PC-3 (cell line): ENCODE results near the gene ARHGDIB. TPM values are rescaled to one million over a fixed set of nuclear protein-coding genes. Genes with fewer than 3 reads are reported as not detected.

ENCODE experiments used
- ATAC-seq: fragments of 200-7000 bp; cut with Tn5 transposase; 2 replicates; pipeline ENCODE4 v1.9.1; 2020; ENCODE audit warnings: mild to moderate bottlenecking, moderate library complexity
- BruUV-seq: library from RNA; stranded (reverse); fragments of 400-500 nt; replicated peaks from 2 replicates; lab custom pipeline; 2021; lab: Mats Ljungman, UMichigan
- CTCF ChIA-PET: fragments of 300-600 bp; sonication (Branson Sonifier 250); formaldehyde crosslinking; loops from one replicate; lab custom pipeline; 2022; ENCODE audit warnings: antibody characterized with exemption; lab: Charles Lee
- POLR2A ChIA-PET: fragments of 300-600 bp; sonication (Branson Sonifier 250); formaldehyde crosslinking; loops from one replicate; lab custom pipeline; 2022; ENCODE audit warnings: antibody characterized with exemption; ENCODE audit not compliant: unreplicated experiment; lab: Charles Lee
- DNase-seq: peaks from one replicate; pipeline ENCODE4 v3.0.0-alpha.2; 2015
- H2AFZ ChIP-seq: fragments of 300-600 bp; sonication (generic); 2 replicates; pipeline ENCODE4 v1.6.0; 2016; ENCODE audit warnings: antibody characterized with exemption, low read length
- H3F3A ChIP-seq: fragments of 300-600 bp; sonication (generic); one replicate; pipeline ENCODE4 v1.6.0; 2017; ENCODE audit warnings: antibody characterized with exemption, low read length, control low read depth, mild to moderate bottlenecking; ENCODE audit not compliant: unreplicated experiment
- H3K27ac ChIP-seq: fragments of 300-600 bp; sonication (generic); 2 replicates; pipeline ENCODE4 v1.5.1; 2016; ENCODE audit warnings: mild to moderate bottlenecking, low read length
- H3K27me3 ChIP-seq: fragments of 300-600 bp; sonication (generic); 2 replicates; pipeline ENCODE4 v1.6.1; 2016; ENCODE audit warnings: low read length, mixed read lengths
- H3K36me3 ChIP-seq: fragments of 300-600 bp; sonication (generic); 2 replicates; pipeline ENCODE4 v1.6.1; 2016; ENCODE audit warnings: low read depth, mixed run types, low read length, mixed read lengths
- H3K4me1 ChIP-seq: fragments of 300-600 bp; sonication (generic); 2 replicates; pipeline ENCODE4 v1.5.1; 2016; ENCODE audit warnings: low read length; ENCODE audit not compliant: insufficient read depth
- H3K4me2 ChIP-seq: fragments of 300-600 bp; sonication (generic); 2 replicates; pipeline ENCODE4 v1.6.0; 2016; ENCODE audit warnings: low read length
- H3K4me3 ChIP-seq: fragments of 300-600 bp; sonication (generic); 2 replicates; pipeline ENCODE4 v1.5.1; 2016; ENCODE audit warnings: mild to moderate bottlenecking, low read length, mixed read lengths
- H3K79me2 ChIP-seq: fragments of 300-600 bp; sonication (generic); 2 replicates; pipeline ENCODE4 v1.6.1; 2017; ENCODE audit warnings: low read length, mixed read lengths
- H3K9ac ChIP-seq: fragments of 300-600 bp; sonication (generic); 2 replicates; pipeline ENCODE4 v1.6.0; 2016; ENCODE audit warnings: mild to moderate bottlenecking, low read length
- H3K9me2 ChIP-seq: fragments of 300-600 bp; sonication (generic); replicated peaks from 2 replicates; pipeline ENCODE4 v1.6.1; 2016; ENCODE audit warnings: mixed run types, low read length, mixed read lengths
- H3K9me3 ChIP-seq: fragments of 300-600 bp; sonication (generic); 2 replicates; pipeline ENCODE4 v1.6.1; 2016; ENCODE audit warnings: low read length, mixed read lengths
- H4K20me1 ChIP-seq: fragments of 300-600 bp; sonication (generic); 2 replicates; pipeline ENCODE4 v1.6.1; 2016; ENCODE audit warnings: low read length, mixed read lengths
- CTCF ChIP-seq: fragments of 300-600 bp; sonication (generic); conservative IDR thresholded peaks from 2 replicates; pipeline ENCODE4 v1.5.1; 2017; ENCODE audit warnings: antibody characterized with exemption, low read depth, mild to moderate bottlenecking, low read length
- EZH2 ChIP-seq: fragments of 300-600 bp; sonication (generic); IDR thresholded peaks from one replicate; pipeline ENCODE4 v1.6.1; 2017; ENCODE audit warnings: antibody characterized with exemption, mild to moderate bottlenecking, low read length; ENCODE audit not compliant: unreplicated experiment
- EZH2phosphoT487 ChIP-seq: fragments of 300-600 bp; sonication (generic); IDR thresholded peaks from 2 replicates; pipeline ENCODE4 v1.6.1; 2018; ENCODE audit warnings: mild to moderate bottlenecking, antibody characterized with exemption, low read length, borderline replicate concordance
- intact Hi-C: fragments of 100-400 bp; cut with micrococcal nuclease; formaldehyde crosslinking; loops from 2 replicates; pipeline ENCODE4 v1.9.0; 2023
- total RNA-seq: library from RNA; depleted of rRNA; stranded (reverse); fragments of >200 nt; gene quantifications from 2 replicates; pipeline ENCODE4 v1.2.3, GENCODE V29; 2014

Gene ARHGDIB
- total RNA-seq, 1 experiment from 2014 or later: 10.4 TPM

DNA sequence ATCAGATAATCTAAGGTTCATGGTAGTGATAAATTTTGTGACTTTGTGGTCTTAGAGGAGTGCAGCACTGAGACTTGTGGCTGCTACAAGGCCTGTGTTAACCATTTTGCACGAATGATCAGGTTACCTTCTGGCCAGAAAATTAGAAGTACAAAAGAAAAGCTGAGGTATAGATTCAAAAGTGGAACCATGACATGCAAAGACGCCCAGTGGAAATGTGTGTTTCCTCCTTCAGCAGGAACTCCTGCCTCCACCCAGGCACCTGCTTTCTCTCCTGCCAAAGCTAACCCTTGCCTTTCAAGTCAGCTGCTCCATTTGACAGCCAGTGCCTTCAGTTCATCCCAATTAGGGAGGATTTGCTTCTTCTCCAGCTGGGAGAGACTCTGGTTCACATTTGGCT lies 21.6 kb upstream of the ARHGDIB start:
- Histone ChIP-seq H3K36me3 (no peaks in the 10 kb centered on the region), H3K9me2 (no peaks in the 10 kb centered on the region), H3K9me3 (no peaks in the 10 kb centered on the region), H2AFZ (no peak overlapping the region), H3K79me2 (no peaks in the 10 kb centered on the region), H3K9ac (no peak overlapping the region), H4K20me1 (no peaks in the 10 kb centered on the region), H3K27me3 (no peaks in the 10 kb centered on the region), H3K4me3 (no peak overlapping the region), H3F3A (no peaks in the 10 kb centered on the region), H3K27ac (no peak overlapping the region), H3K4me1 (no peaks in the 10 kb centered on the region), H3K4me2 (no peak overlapping the region)
- BruUV-seq: no TSS peak
- ChIA-PET POLR2A (no interaction called here), CTCF (no interaction called here)
- intact Hi-C loops: no loop called here
- TF ChIP-seq EZH2 (no peak), EZH2phosphoT487 (no peak), CTCF (no peak)
- no peak for DNase-seq
- no peak for ATAC-seq

DNA sequence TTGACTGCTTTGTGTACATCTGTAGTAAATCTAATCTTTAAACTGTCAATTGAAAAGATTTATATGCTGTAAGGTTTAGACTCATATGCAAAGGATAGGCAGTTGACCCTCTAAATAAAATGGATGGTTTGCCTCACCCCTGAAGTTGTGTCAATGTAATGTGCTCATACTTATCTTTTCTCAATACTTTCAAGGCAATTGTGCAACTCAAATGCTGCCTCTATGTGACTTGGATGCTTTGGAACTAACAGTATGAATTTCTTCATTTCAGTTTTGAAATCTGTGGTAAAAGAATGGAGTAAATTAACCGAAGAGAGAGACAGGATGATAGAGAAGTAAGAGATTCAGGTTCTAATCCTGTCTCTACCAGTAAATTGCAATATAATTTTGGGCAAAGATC lies 21.2 kb upstream of the ARHGDIB start:
- TF ChIP-seq EZH2phosphoT487 (no peak), CTCF (no peak), EZH2 (no peak)
- Histone ChIP-seq H3K9ac (no peak overlapping the region), H3K9me3 (no peaks in the 10 kb centered on the region), H3K27ac (no peak overlapping the region), H3K27me3 (no peaks in the 10 kb centered on the region), H3K4me3 (no peak overlapping the region), H3K9me2 (no peaks in the 10 kb centered on the region), H4K20me1 (no peaks in the 10 kb centered on the region), H3K4me1 (no peaks in the 10 kb centered on the region), H3F3A (no peaks in the 10 kb centered on the region), H2AFZ (no peak overlapping the region), H3K79me2 (no peaks in the 10 kb centered on the region), H3K4me2 (no peak overlapping the region), H3K36me3 (no peaks in the 10 kb centered on the region)
- ChIA-PET CTCF (no interaction called here), POLR2A (no interaction called here)
- intact Hi-C loops: no loop called here
- no peak for DNase-seq
- no peak for ATAC-seq
- no TSS peak for BruUV-seq

DNA sequence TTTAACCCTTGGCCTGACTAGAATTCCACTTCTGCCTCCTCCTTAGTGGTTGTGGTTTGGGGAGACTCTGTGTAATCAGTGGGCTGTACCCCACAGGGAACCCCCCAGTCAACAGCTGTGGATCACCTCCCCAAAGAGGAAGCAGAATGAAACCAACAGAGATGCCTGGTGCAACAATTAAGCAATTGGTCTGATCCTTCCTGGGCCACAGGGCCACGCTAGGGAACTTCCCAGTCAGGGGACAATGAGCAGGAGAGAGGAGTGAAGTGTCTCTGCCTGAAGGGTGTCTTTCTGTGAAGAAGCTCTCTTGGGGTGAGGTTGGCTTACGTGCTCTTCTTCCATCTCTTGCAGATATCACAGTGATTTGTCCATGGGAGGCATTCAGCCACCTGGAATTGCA lies 19.6 kb upstream of the ARHGDIB start:
- Histone ChIP-seq H3K27me3 (no peaks in the 10 kb centered on the region), H3K79me2 (no peaks in the 10 kb centered on the region), H3K4me1 (no peaks in the 10 kb centered on the region), H3F3A (no peaks in the 10 kb centered on the region), H2AFZ (no peak overlapping the region), H4K20me1 (no peaks in the 10 kb centered on the region), H3K9me3 (no peaks in the 10 kb centered on the region), H3K9ac (no peak overlapping the region), H3K4me2 (no peak overlapping the region), H3K36me3 (no peaks in the 10 kb centered on the region), H3K9me2 (no peaks in the 10 kb centered on the region), H3K27ac (no peak overlapping the region), H3K4me3 (no peak overlapping the region)
- ChIA-PET POLR2A (no interaction called here), CTCF (no interaction called here)
- DNase-seq: no peak
- no peak for TF ChIP-seq EZH2phosphoT487
- TF ChIP-seq EZH2: no peak
- no peak for TF ChIP-seq CTCF
- ATAC-seq: no peak
- no TSS peak for BruUV-seq
- intact Hi-C loops: no loop called here
